Measurements from ENCODE around the gene NME7. TPM values are rescaled to one million over a fixed set of nuclear protein-coding genes. Genes with fewer than 3 reads are reported as not detected.

Gene NME7
- total RNA-seq, 1 donor from 2014 or later: 60.6 TPM

DNA sequence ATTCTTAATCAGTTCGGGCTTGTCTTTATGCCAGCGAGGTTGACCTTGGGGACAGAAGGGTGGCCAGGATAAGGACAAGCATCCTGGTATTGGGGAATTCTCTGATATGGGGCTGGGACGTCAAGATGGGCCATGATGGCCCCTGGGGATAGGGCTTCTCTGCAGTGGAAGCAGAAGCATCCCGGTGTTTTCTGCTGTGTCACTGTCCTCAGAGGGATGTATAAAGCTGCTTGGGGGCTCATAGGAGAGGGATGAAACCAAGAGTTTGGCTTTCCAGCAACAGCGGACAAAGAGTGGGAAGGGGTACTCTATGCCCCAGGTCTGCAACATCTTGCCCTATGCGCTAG, 262.5 kb downstream of the NME7 start:
- Histone ChIP-seq H3K4me1 (peaks cover 44% of the 10 kb centered on the region), H3K27me3 (no peaks in the 10 kb centered on the region), H2AFZ (replicated peaks) (no peak overlapping the region), H3K9me3 (ENCODE audit: low read depth) (no peaks in the 10 kb centered on the region), H3F3A (ENCODE audit: low read depth) (peaks cover 26% of the 10 kb centered on the region), H3K9ac (no peak overlapping the region), H3K36me3 (no peaks in the 10 kb centered on the region), H3K79me2 (ENCODE audit: low read depth) (peaks cover 34% of the 10 kb centered on the region), H3K27ac (no peak overlapping the region), H4K20me1 (ENCODE audit: low read depth) (peaks cover 19% of the 10 kb centered on the region), H3K4me2 (peak overlapping the region; percentile 75), H3K4me3 (peak overlapping the region; percentile 94)
- H3K4me3 Mint-ChIP-seq: peak overlapping the region; percentile 84
- H3K36me3 Mint-ChIP-seq: no peaks in the 10 kb centered on the region
- peaks cover 8% of the 10 kb centered on the region for H3K27me3 Mint-ChIP-seq (ENCODE audit: insufficient read depth, low read depth)
- no peak for TF ChIP-seq EZH2phosphoT487 (IDR thresholded peaks at IDR 0.05)
- TF ChIP-seq EZH2 (IDR thresholded peaks at IDR 0.05): no peak
- TF ChIP-seq, protein P1, sequence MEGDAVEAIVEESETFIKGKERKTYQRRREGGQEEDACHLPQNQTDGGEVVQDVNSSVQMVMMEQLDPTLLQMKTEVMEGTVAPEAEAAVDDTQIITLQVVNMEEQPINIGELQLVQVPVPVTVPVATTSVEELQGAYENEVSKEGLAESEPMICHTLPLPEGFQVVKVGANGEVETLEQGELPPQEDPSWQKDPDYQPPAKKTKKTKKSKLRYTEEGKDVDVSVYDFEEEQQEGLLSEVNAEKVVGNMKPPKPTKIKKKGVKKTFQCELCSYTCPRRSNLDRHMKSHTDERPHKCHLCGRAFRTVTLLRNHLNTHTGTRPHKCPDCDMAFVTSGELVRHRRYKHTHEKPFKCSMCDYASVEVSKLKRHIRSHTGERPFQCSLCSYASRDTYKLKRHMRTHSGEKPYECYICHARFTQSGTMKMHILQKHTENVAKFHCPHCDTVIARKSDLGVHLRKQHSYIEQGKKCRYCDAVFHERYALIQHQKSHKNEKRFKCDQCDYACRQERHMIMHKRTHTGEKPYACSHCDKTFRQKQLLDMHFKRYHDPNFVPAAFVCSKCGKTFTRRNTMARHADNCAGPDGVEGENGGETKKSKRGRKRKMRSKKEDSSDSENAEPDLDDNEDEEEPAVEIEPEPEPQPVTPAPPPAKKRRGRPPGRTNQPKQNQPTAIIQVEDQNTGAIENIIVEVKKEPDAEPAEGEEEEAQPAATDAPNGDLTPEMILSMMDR (IDR thresholded peaks at IDR 0.05): no peak
- no peak for DNase-seq (ENCODE audit: low spot score)
- peaks cover 31% of the 10 kb centered on the region for H3K4me1 Mint-ChIP-seq
- peak overlapping the region; percentile 15 for H3K27ac Mint-ChIP-seq
- H3K9me3 Mint-ChIP-seq: no peaks in the 10 kb centered on the region

DNA sequence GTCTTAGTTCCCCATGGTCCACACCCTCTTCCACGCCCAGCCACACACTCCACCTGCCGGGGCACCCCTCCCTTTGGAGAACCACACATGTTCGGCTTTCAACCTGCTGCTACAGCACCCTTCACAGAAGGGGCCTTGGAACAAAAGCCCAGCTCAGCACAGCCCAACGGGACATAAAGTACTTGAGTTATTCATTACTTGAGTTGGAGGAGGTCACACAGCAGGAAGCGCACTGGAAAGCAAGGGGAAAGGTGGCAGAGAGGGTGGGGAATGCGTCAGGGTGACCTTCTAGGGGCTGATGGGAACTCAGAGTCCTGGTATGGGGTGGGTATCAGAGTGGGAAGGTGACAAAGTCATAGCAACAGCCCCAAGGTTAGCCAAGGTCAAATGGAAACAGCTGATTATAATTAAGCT, 264.1 kb downstream of the NME7 start:
- H3K27me3 ChIP-seq: no peaks in the 10 kb centered on the region
- H3K4me2 ChIP-seq: no peak overlapping the region
- Mint-ChIP-seq H3K9me3 (no peaks in the 10 kb centered on the region), H3K27me3 (ENCODE audit: insufficient read depth, low read depth) (peaks cover 8% of the 10 kb centered on the region), H3K27ac (no peak overlapping the region), H3K4me1 (peaks cover 16% of the 10 kb centered on the region), H3K4me3 (no peak overlapping the region), H3K36me3 (no peaks in the 10 kb centered on the region)
- DNase-seq (ENCODE audit: low spot score): no peak
- H3F3A ChIP-seq (ENCODE audit: low read depth): peaks cover 26% of the 10 kb centered on the region
- H3K79me2 ChIP-seq (ENCODE audit: low read depth): peaks cover 18% of the 10 kb centered on the region
- H3K27ac ChIP-seq: no peak overlapping the region
- no peaks in the 10 kb centered on the region for H3K9me3 ChIP-seq (ENCODE audit: low read depth)
- TF ChIP-seq EZH2 (IDR thresholded peaks at IDR 0.05) (no peak), EZH2phosphoT487 (IDR thresholded peaks at IDR 0.05) (no peak)
- H2AFZ ChIP-seq (replicated peaks): no peak overlapping the region
- H3K36me3 ChIP-seq: no peaks in the 10 kb centered on the region
- H3K4me1 ChIP-seq: peaks cover 33% of the 10 kb centered on the region
- H4K20me1 ChIP-seq (ENCODE audit: low read depth): peaks cover 11% of the 10 kb centered on the region
- no peak overlapping the region for H3K9ac ChIP-seq
- H3K4me3 ChIP-seq: no peak overlapping the region

DNA sequence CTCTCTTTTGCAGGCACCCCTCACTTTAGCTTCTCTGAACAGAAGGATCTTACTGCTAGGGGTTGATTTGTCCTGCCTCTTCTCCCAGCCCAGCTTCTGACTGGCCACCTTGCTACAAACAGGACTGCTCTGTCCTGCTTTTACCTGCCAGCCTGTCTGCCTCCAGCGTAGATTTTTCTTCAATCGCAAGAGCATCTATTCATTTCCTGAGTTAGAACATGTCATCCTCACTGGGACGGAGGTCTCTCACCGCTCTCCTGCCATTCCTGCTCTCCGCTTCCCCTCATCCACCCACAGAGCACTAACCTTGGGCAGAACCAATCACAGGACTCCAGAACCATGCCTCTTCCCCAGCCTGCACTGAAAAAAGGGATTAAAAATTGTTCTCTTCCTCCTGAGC, 264.6 kb downstream of the NME7 start:
- DNase-seq (ENCODE audit: low spot score): no peak
- Histone ChIP-seq H3K4me3 (no peak overlapping the region), H3F3A (ENCODE audit: low read depth) (peaks cover 26% of the 10 kb centered on the region), H3K79me2 (ENCODE audit: low read depth) (peaks cover 13% of the 10 kb centered on the region), H3K9me3 (ENCODE audit: low read depth) (no peaks in the 10 kb centered on the region), H2AFZ (replicated peaks) (peak overlapping the region; percentile 74), H3K27ac (no peak overlapping the region), H3K36me3 (no peaks in the 10 kb centered on the region), H3K27me3 (no peaks in the 10 kb centered on the region), H4K20me1 (ENCODE audit: low read depth) (peaks cover 7% of the 10 kb centered on the region), H3K4me1 (peaks cover 31% of the 10 kb centered on the region), H3K9ac (no peak overlapping the region), H3K4me2 (no peak overlapping the region)
- Mint-ChIP-seq H3K4me1 (peaks cover 12% of the 10 kb centered on the region), H3K27me3 (ENCODE audit: insufficient read depth, low read depth) (peaks cover 8% of the 10 kb centered on the region), H3K36me3 (no peaks in the 10 kb centered on the region), H3K4me3 (no peak overlapping the region), H3K9me3 (no peaks in the 10 kb centered on the region), H3K27ac (no peak overlapping the region)
- TF ChIP-seq, protein P1 (IDR thresholded peaks at IDR 0.05): no peak
- TF ChIP-seq EZH2phosphoT487 (IDR thresholded peaks at IDR 0.05) (no peak), EZH2 (IDR thresholded peaks at IDR 0.05) (no peak)

DNA sequence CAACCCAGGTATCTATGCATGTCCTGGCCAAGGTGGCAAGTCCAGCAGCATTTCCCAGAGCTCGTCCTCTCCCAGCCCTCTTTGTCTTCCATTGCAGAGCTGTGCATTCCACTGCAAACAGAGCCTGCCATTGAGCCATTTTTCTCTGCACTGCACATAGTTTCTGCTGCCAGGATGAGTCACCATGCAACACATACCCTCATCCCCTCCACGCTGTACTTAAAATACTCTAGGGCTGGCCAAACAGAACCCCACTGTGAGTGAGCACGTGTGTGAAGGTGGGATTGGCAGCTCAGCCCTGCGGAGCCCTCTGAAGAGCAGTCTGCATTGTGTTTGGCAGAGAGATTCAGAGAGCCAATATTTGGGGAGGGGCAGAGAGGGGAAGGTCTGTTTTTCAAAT, 265.0 kb downstream of the NME7 start:
- Mint-ChIP-seq H3K4me1 (peaks cover 7% of the 10 kb centered on the region), H3K27me3 (ENCODE audit: insufficient read depth, low read depth) (peaks cover 8% of the 10 kb centered on the region), H3K27ac (peak overlapping the region; percentile 81), H3K36me3 (no peaks in the 10 kb centered on the region), H3K9me3 (no peaks in the 10 kb centered on the region), H3K4me3 (no peak overlapping the region)
- H3K4me2 ChIP-seq: no peak overlapping the region
- peak; percentile 43 for DNase-seq (ENCODE audit: low spot score)
- no peaks in the 10 kb centered on the region for H3K9me3 ChIP-seq (ENCODE audit: low read depth)
- TF ChIP-seq, protein P1 (IDR thresholded peaks at IDR 0.05): no peak
- TF ChIP-seq EZH2phosphoT487 (IDR thresholded peaks at IDR 0.05) (no peak), EZH2 (IDR thresholded peaks at IDR 0.05) (no peak)
- H3K79me2 ChIP-seq (ENCODE audit: low read depth): peaks cover 9% of the 10 kb centered on the region
- H3F3A ChIP-seq (ENCODE audit: low read depth): peaks cover 26% of the 10 kb centered on the region
- no peaks in the 10 kb centered on the region for H3K27me3 ChIP-seq
- H3K9ac ChIP-seq: no peak overlapping the region
- H3K36me3 ChIP-seq: no peaks in the 10 kb centered on the region
- peak overlapping the region; percentile 74 for H2AFZ ChIP-seq (replicated peaks)
- no peak overlapping the region for H3K4me3 ChIP-seq
- peaks cover 3% of the 10 kb centered on the region for H4K20me1 ChIP-seq (ENCODE audit: low read depth)
- H3K4me1 ChIP-seq: peaks cover 28% of the 10 kb centered on the region
- no peak overlapping the region for H3K27ac ChIP-seq
